Airway epithelial cell (primary cell): ENCODE measurements around the gene LRRC42. TPM values are rescaled to one million over a fixed set of nuclear protein-coding genes. Genes with fewer than 3 reads are reported as not detected.

Experiments
- total RNA-seq: library from RNA; depleted of rRNA; stranded (reverse); fragments of >200 nt; gene quantifications from 2 replicates; pipeline ENCODE4 v1.2.3, GENCODE V29; 2015

LRRC42 gene
- total RNA-seq = 41.1 and 41.4 TPM in 2 replicates

GRCh38 chr1:53946252-53947171 is at the start of gene LRRC42:
Gene LRRC42, plus strand, starts transcription at chr1:53946350. Its CDS starts 5,650 bp downstream, at chr1:53952000.

GRCh38 chr1:53945433-53946251 is 508 bp upstream of the LRRC42 start, which contains the start of gene IFT25:
Gene IFT25, minus strand, starts transcription at chr1:53945699. Its CDS starts 5,617 bp downstream, at chr1:53940082.

Other genes with a start within 250 kb of the LRRC42 start
- 0.33 and 0.49 TPM in 2 replicates for gene GLIS1, start 207.2 kb upstream of the LRRC42 start, total RNA-seq
- gene NDC1, start 108.1 kb upstream of the LRRC42 start, total RNA-seq = 20.8 and 35.3 TPM in 2 replicates
- gene YIPF1, start 56.6 kb upstream of the LRRC42 start, total RNA-seq = 20.9 and 22.1 TPM in 2 replicates
- gene DIO1, start 52.2 kb upstream of the LRRC42 start, total RNA-seq = 0.35 TPM in 1 of 2 replicates, not detected in the other
- gene IFT25, start 651 bp upstream of the LRRC42 start, total RNA-seq = 23.1 and 24.7 TPM in 2 replicates
- 0.35 and 0.42 TPM in 2 replicates for gene LDLRAD1, start 71.8 kb downstream of the LRRC42 start, total RNA-seq
- 141 TPM in 2 replicates for gene TMEM59, start 106.9 kb downstream of the LRRC42 start, total RNA-seq
- gene TCEANC2, start 107.3 kb downstream of the LRRC42 start, total RNA-seq = 2.0 and 2.3 TPM in 2 replicates
- gene CDCP2, start 206.7 kb downstream of the LRRC42 start, total RNA-seq = not detected in 2 replicates